Measurements from ENCODE around the gene TAF5.
A peak's percentile ranks its signal among the peaks of the same experiment; 100 is the strongest.
"Not testable (repeated sequence)": the region's sequence is repeated elsewhere in the genome, so short reads cannot be mapped to it uniquely, and the experiment has no call there.

Gene TAF5

GRCh38 chr10:103367782-103368518, at the start of gene TAF5:
Gene TAF5, plus strand, starts transcription at chr10:103367976. Its CDS starts 14 bp downstream, at chr10:103367990.
- no peak within 1 kb of the TSS for H3K27ac ChIP-seq (ENCODE audit: low read length)
- DNase-seq (ENCODE audit: low read depth, low spot score), result peak; percentile 79

DNA sequence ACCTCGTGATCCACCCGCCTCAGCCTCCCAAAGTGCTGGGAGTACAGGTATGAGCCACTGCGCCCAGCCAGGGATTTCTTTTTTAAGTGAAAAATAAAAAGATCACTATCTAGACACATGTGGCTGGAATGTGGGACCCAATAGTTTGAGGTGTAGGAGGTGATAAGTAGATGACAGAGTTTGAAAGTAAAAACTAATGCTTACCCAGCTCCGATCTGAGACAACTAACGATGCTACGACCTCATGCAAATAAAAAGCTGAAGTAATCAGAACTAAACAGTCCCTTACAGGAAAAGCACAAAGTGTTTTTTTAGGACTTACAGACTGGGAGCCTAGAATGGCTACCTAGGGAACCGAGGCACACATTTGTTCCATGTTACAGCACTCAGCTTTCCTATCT, 39.9 kb upstream of the TAF5 start:
- no peaks in the 10 kb centered on the region for H3K27me3 ChIP-seq (ENCODE audit: control insufficient read depth, insufficient read depth, low read length)
- H3K4me3 ChIP-seq (ENCODE audit: low read length), result no peak overlapping the region
- peaks cover 3% of the 10 kb centered on the region; the same call in 1 of the 2 replicates for H3K36me3 ChIP-seq (ENCODE audit: control insufficient read depth, insufficient read depth, low read length)
- no peak overlapping the region for H3K27ac ChIP-seq (ENCODE audit: low read length)
- H3K9me3 ChIP-seq (ENCODE audit: control insufficient read depth, insufficient read depth, low read length), result no peaks in the 10 kb centered on the region
- no CpG with 5 or more reads among the region's 7 CpGs for WGBS (ENCODE audit: insufficient coverage, insufficient read length)
- no peaks in the 10 kb centered on the region for H3K4me1 ChIP-seq (ENCODE audit: control insufficient read depth, insufficient read depth, low read length)
- DNase-seq (ENCODE audit: low read depth, low spot score), result no peak

More at GRCh38 chr10:103367782-103368518, at the start of gene TAF5:
- Histone ChIP-seq H3K4me1 (ENCODE audit: control insufficient read depth, insufficient read depth, low read length) (no peaks in the 10 kb centered on the region), H3K4me3 (ENCODE audit: low read length) (peak within 1 kb of the TSS; percentile 97), H3K36me3 (ENCODE audit: control insufficient read depth, insufficient read depth, low read length) (no peaks in the 10 kb centered on the region), H3K9me3 (ENCODE audit: control insufficient read depth, insufficient read depth, low read length) (no peaks in the 10 kb centered on the region), H3K27me3 (ENCODE audit: control insufficient read depth, insufficient read depth, low read length) (no peaks in the 10 kb centered on the region)
- no CpG with 5 or more reads among the region's 81 CpGs for WGBS (ENCODE audit: insufficient coverage, insufficient read length)

- no peaks in the 10 kb centered on the region for H3K27me3 ChIP-seq (ENCODE audit: control insufficient read depth, insufficient read depth, low read length)
- no peak overlapping the region for H3K27ac ChIP-seq (ENCODE audit: low read length)
- no CpG with 5 or more reads among the region's 2 CpGs for WGBS (ENCODE audit: insufficient coverage, insufficient read length)
- DNase-seq (ENCODE audit: low read depth, low spot score), result no peak
- H3K9me3 ChIP-seq (ENCODE audit: control insufficient read depth, insufficient read depth, low read length), result no peaks in the 10 kb centered on the region
- no peak overlapping the region for H3K4me3 ChIP-seq (ENCODE audit: low read length)
- no peaks in the 10 kb centered on the region for H3K4me1 ChIP-seq (ENCODE audit: control insufficient read depth, insufficient read depth, low read length)
- H3K36me3 ChIP-seq (ENCODE audit: control insufficient read depth, insufficient read depth, low read length), result peaks cover 5% of the 10 kb centered on the region; the same call in 1 of the 2 replicates
These were observed 33.7 kb upstream of the TAF5 start for GRCh38 chr10:103333934-103334520.

- Histone ChIP-seq H3K27ac (ENCODE audit: low read length) (no peak overlapping the region), H3K9me3 (ENCODE audit: control insufficient read depth, insufficient read depth, low read length) (no peaks in the 10 kb centered on the region), H3K36me3 (ENCODE audit: control insufficient read depth, insufficient read depth, low read length) (peaks cover 8% of the 10 kb centered on the region; the same call in 1 of the 2 replicates), H3K4me1 (ENCODE audit: control insufficient read depth, insufficient read depth, low read length) (no peaks in the 10 kb centered on the region), H3K27me3 (ENCODE audit: control insufficient read depth, insufficient read depth, low read length) (no peaks in the 10 kb centered on the region), H3K4me3 (ENCODE audit: low read length) (no peak overlapping the region)
- DNase-seq (ENCODE audit: low read depth, low spot score), result no peak
These were observed 33.2 kb upstream of the TAF5 start for GRCh38 chr10:103334567-103334966.

- H3K4me3 ChIP-seq (ENCODE audit: low read length), result no peak overlapping the region
- H3K27me3 ChIP-seq (ENCODE audit: control insufficient read depth, insufficient read depth, low read length), result no peaks in the 10 kb centered on the region
- no peaks in the 10 kb centered on the region for H3K9me3 ChIP-seq (ENCODE audit: control insufficient read depth, insufficient read depth, low read length)
- H3K4me1 ChIP-seq (ENCODE audit: control insufficient read depth, insufficient read depth, low read length), result no peaks in the 10 kb centered on the region
- H3K36me3 ChIP-seq (ENCODE audit: control insufficient read depth, insufficient read depth, low read length), result peaks cover 9% of the 10 kb centered on the region; the same call in 1 of the 2 replicates
- WGBS (ENCODE audit: insufficient coverage, insufficient read length), result no CpG with 5 or more reads among the region's 4 CpGs
- no peak overlapping the region for H3K27ac ChIP-seq (ENCODE audit: low read length)
- DNase-seq (ENCODE audit: low read depth, low spot score), result no peak
These were observed 31.4 kb upstream of the TAF5 start for GRCh38 chr10:103336370-103336769.

DNA sequence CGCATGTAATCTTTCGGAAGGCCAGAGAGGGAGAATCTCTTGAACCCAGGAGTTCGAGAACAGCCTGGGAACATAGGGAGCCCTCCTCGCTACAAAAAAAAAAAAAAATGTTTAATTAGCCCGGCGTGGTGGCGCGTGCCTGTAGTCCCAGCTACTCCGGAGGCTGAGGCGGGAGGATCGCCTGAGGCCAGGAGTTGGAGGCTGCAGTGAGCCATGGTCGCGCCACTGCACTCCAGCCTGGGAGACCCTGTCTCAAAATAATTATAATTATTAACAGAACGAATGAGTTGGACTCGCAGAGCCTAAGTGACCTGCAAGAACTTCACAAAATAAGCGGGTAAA, 17.6 kb upstream of the TAF5 start:
- H3K36me3 ChIP-seq (ENCODE audit: control insufficient read depth, insufficient read depth, low read length), result peaks cover 2% of the 10 kb centered on the region; the same call in 1 of the 2 replicates
- H3K27ac ChIP-seq (ENCODE audit: low read length), result no peak overlapping the region
- no peaks in the 10 kb centered on the region for H3K9me3 ChIP-seq (ENCODE audit: control insufficient read depth, insufficient read depth, low read length)
- no peaks in the 10 kb centered on the region for H3K4me1 ChIP-seq (ENCODE audit: control insufficient read depth, insufficient read depth, low read length)
- H3K27me3 ChIP-seq (ENCODE audit: control insufficient read depth, insufficient read depth, low read length), result no peaks in the 10 kb centered on the region
- peak overlapping the region; percentile 85 for H3K4me3 ChIP-seq (ENCODE audit: low read length)
- no CpG with 5 or more reads among the region's 16 CpGs for WGBS (ENCODE audit: insufficient coverage, insufficient read length)
- DNase-seq (ENCODE audit: low read depth, low spot score), result no peak

GRCh38 chr10:103350517-103351260, 17.1 kb upstream of the TAF5 start, which contains the start of gene PCGF6:
Gene PCGF6, minus strand, starts transcription at chr10:103351140. Its CDS starts 74 bp downstream, at chr10:103351066.
- H3K27me3 ChIP-seq (ENCODE audit: control insufficient read depth, insufficient read depth, low read length), result no peaks in the 10 kb centered on the region
- peak; percentile 76 for DNase-seq (ENCODE audit: low read depth, low spot score)
- WGBS (ENCODE audit: insufficient coverage, insufficient read length), result no CpG with 5 or more reads among the region's 82 CpGs
- peak within 1 kb of the TSS; percentile 85 for H3K4me3 ChIP-seq (ENCODE audit: low read length)
- H3K36me3 ChIP-seq (ENCODE audit: control insufficient read depth, insufficient read depth, low read length), result peaks cover 2% of the 10 kb centered on the region; the same call in 1 of the 2 replicates
- H3K9me3 ChIP-seq (ENCODE audit: control insufficient read depth, insufficient read depth, low read length), result no peaks in the 10 kb centered on the region
- no peaks in the 10 kb centered on the region for H3K4me1 ChIP-seq (ENCODE audit: control insufficient read depth, insufficient read depth, low read length)
- no peak within 1 kb of the TSS for H3K27ac ChIP-seq (ENCODE audit: low read length)

DNA sequence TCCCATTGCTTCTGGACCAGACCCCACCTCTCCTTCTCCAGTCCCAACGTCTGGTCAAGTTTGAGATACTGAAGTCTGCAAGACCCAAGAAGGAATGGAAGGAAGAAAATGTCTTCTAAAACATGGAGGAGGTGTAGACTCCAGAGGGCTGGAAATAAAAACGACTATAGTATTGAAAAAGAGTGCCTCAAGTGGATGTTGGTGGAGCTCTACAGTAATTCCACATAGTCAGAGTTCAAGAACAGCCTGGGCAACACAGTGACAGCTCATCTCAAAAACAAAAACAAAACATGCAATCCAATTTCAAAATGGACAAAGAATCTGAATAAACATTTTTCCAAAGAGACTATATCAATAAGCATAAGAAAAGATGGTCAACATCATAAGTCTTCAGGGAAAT, 14.5 kb upstream of the TAF5 start:
- WGBS (ENCODE audit: insufficient coverage, insufficient read length), result no CpG with 5 or more reads among the region's 2 CpGs
- Histone ChIP-seq H3K27me3 (ENCODE audit: control insufficient read depth, insufficient read depth, low read length) (no peaks in the 10 kb centered on the region), H3K4me1 (ENCODE audit: control insufficient read depth, insufficient read depth, low read length) (no peaks in the 10 kb centered on the region), H3K27ac (ENCODE audit: low read length) (no peak overlapping the region), H3K9me3 (ENCODE audit: control insufficient read depth, insufficient read depth, low read length) (no peaks in the 10 kb centered on the region), H3K4me3 (ENCODE audit: low read length) (no peak overlapping the region), H3K36me3 (ENCODE audit: control insufficient read depth, insufficient read depth, low read length) (no peaks in the 10 kb centered on the region)
- no peak for DNase-seq (ENCODE audit: low read depth, low spot score)

- no CpG with 5 or more reads among the region's 4 CpGs for WGBS (ENCODE audit: insufficient coverage, insufficient read length)
- not testable (repeated sequence) for DNase-seq (ENCODE audit: low read depth, low spot score); H3K9me3 ChIP-seq (ENCODE audit: control insufficient read depth, insufficient read depth, low read length); H3K27me3 ChIP-seq (ENCODE audit: control insufficient read depth, insufficient read depth, low read length); H3K4me3 ChIP-seq (ENCODE audit: low read length); H3K4me1 ChIP-seq (ENCODE audit: control insufficient read depth, insufficient read depth, low read length); H3K27ac ChIP-seq (ENCODE audit: low read length); H3K36me3 ChIP-seq (ENCODE audit: control insufficient read depth, insufficient read depth, low read length)
These were observed 13.2 kb upstream of the TAF5 start for GRCh38 chr10:103354567-103354966.

DNA sequence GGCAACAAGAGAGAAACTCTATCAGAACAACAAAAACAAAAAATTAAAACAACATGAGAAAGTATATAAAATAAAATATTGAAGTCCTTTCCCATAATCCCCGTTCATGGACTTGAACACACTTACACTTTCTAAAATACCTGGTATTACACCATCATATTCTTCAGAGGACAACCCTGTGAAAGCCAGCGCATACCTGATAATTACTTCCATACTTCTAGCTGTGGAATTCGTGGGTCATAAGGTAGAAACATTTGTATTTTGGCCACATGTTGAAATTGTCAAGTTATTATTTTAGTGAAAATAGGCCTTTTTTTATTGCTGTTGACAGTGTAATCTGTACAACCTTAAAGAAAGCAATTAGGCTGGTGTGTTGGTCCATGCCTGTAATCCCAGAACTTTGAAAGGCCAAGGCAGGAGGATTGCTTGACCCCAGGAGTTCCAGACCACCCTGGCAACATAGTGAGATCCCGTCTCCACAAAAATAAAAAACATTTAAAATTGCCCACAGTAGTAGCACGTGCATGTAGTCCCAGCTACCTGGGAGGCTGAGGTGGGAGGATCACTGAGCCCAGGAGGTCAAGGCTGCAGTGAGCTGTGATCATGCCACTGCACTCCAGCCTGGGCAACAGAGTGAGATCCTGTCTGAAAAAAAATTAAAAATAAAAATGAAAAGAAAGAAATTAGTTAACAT, 11.7 kb upstream of the TAF5 start:
- Histone ChIP-seq H3K27me3 (ENCODE audit: control insufficient read depth, insufficient read depth, low read length) (no peaks in the 10 kb centered on the region), H3K9me3 (ENCODE audit: control insufficient read depth, insufficient read depth, low read length) (no peaks in the 10 kb centered on the region), H3K4me3 (ENCODE audit: low read length) (no peak overlapping the region), H3K27ac (ENCODE audit: low read length) (no peak overlapping the region), H3K4me1 (ENCODE audit: control insufficient read depth, insufficient read depth, low read length) (no peaks in the 10 kb centered on the region), H3K36me3 (ENCODE audit: control insufficient read depth, insufficient read depth, low read length) (no peaks in the 10 kb centered on the region)
- WGBS (ENCODE audit: insufficient coverage, insufficient read length), result no CpG with 5 or more reads among the region's 5 CpGs
- no peak for DNase-seq (ENCODE audit: low read depth, low spot score)

Data from iPS DF 6.9 (cell line).